Measurements from ENCODE around the gene CHL1.

The CHL1 gene

DNA sequence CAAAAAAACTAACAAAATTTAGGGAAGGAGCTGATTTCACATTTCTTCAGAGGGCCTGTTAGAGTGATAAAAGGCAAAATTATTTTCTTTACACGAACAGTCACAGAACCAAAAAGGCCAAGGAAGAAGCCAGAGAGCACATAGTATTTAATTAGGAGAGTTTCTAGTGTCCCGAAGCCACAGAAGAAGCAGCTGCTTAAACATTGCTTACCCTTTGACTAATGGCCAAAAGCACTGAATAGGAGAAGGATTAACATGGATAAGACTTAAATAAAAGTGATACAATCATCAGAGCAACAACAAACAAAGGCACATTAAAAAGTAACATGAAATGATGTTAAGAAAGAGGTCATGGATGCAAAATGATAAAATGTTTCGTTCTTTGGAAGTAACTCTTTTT is 98.6 kb downstream of the CHL1 start:
- TF ChIP-seq, protein P1, sequence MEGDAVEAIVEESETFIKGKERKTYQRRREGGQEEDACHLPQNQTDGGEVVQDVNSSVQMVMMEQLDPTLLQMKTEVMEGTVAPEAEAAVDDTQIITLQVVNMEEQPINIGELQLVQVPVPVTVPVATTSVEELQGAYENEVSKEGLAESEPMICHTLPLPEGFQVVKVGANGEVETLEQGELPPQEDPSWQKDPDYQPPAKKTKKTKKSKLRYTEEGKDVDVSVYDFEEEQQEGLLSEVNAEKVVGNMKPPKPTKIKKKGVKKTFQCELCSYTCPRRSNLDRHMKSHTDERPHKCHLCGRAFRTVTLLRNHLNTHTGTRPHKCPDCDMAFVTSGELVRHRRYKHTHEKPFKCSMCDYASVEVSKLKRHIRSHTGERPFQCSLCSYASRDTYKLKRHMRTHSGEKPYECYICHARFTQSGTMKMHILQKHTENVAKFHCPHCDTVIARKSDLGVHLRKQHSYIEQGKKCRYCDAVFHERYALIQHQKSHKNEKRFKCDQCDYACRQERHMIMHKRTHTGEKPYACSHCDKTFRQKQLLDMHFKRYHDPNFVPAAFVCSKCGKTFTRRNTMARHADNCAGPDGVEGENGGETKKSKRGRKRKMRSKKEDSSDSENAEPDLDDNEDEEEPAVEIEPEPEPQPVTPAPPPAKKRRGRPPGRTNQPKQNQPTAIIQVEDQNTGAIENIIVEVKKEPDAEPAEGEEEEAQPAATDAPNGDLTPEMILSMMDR (IDR thresholded peaks at IDR 0.05; ENCODE audit: low read depth, low read length, missing control alignments) = no peak
- H3K36me3 ChIP-seq (replicated peaks) = no peaks in the 10 kb centered on the region
- no peak overlapping the region for H3K4me3 ChIP-seq (ENCODE audit: low read depth, low read length)
- no peak for DNase-seq
- H3K27ac ChIP-seq = no peak overlapping the region
- H3K27me3 ChIP-seq (replicated peaks) = no peaks in the 10 kb centered on the region
- in situ Hi-C loops (cut with HindIII; ENCODE audit: low pct_ligation_motif_present, low sequenced_read_pairs) = no loop called here

DNA sequence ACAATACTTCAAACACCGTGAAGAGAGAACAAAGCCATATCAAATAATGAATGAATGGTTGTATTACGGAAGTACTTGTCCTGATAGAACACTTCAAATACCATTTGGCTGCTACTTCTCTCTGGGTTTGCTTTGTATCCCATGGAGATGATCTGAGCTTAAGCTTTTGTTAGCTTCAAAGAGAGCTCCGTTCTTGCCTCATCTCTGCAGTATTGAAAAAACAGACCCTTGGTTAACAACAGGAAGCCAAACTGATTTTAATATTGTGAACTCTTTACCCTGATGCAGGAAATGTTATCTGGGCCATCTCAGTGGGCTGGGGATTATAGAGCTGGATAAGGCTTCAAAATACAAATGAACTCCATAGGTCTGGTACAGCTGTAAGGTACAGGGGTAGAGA is 101.0 kb downstream of the CHL1 start:
- in situ Hi-C loops (cut with HindIII; ENCODE audit: low pct_ligation_motif_present, low sequenced_read_pairs) = no loop called here
- no peak overlapping the region for H3K4me3 ChIP-seq (ENCODE audit: low read depth, low read length)
- DNase-seq = no peak
- TF ChIP-seq, protein P1 (IDR thresholded peaks at IDR 0.05; ENCODE audit: low read depth, low read length, missing control alignments) = no peak
- no peaks in the 10 kb centered on the region for H3K27me3 ChIP-seq (replicated peaks)
- H3K36me3 ChIP-seq (replicated peaks) = no peaks in the 10 kb centered on the region
- H3K27ac ChIP-seq = no peak overlapping the region

DNA sequence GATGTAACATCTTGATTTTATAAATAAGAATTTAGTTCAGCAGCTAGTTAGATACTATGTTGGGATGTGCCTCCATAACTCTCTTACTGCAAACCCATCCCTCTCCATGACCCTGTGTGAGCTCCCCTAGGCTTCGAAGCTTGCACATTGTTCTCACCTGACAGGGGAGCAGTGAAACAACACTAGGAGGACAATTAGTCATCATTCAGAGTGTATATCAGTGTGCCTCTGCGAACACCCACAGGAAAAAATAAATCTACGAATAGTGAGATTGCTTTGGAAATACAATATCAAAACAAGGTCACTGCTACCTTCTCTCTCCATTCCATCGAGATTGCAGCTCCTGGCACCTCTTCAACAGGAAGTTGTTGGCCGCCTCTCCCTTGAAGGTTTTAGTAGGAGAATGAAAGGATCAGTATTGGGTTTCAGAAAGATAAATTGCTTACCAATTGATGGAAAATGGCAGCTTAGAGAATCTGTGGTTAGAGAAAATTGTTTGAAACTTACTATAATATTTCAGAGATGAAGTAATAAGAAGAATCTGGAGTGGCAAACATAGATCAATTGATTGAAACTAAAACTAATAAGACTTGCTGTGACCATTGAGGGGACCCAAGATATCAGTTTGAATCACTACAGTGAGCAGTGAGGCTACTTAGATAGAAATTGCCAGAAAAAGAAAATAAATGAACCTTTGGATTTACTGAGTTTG is 103.2 kb downstream of the CHL1 start:
- no peak overlapping the region for H3K27ac ChIP-seq
- no peaks in the 10 kb centered on the region for H3K27me3 ChIP-seq (replicated peaks)
- no peak overlapping the region for H3K4me3 ChIP-seq (ENCODE audit: low read depth, low read length)
- in situ Hi-C loops (cut with HindIII; ENCODE audit: low pct_ligation_motif_present, low sequenced_read_pairs) = no loop called here
- DNase-seq = no peak
- TF ChIP-seq, protein P1 (IDR thresholded peaks at IDR 0.05; ENCODE audit: low read depth, low read length, missing control alignments) = no peak
- H3K36me3 ChIP-seq (replicated peaks) = no peaks in the 10 kb centered on the region

GRCh38 chr3:307182-307581 is 110.6 kb downstream of the CHL1 start:
- H3K27ac ChIP-seq = no peak overlapping the region
- no peak for DNase-seq
- H3K36me3 ChIP-seq (replicated peaks) = no peaks in the 10 kb centered on the region
- in situ Hi-C loops (cut with HindIII; ENCODE audit: low pct_ligation_motif_present, low sequenced_read_pairs) = no loop called here
- TF ChIP-seq, protein P1 (IDR thresholded peaks at IDR 0.05; ENCODE audit: low read depth, low read length, missing control alignments) = no peak
- H3K4me3 ChIP-seq (ENCODE audit: low read depth, low read length) = no peak overlapping the region
- H3K27me3 ChIP-seq (replicated peaks) = no peaks in the 10 kb centered on the region

- no peaks in the 10 kb centered on the region for H3K36me3 ChIP-seq (replicated peaks)
- no peaks in the 10 kb centered on the region for H3K27me3 ChIP-seq (replicated peaks)
- no peak overlapping the region for H3K4me3 ChIP-seq (ENCODE audit: low read depth, low read length)
- H3K27ac ChIP-seq = no peak overlapping the region
- in situ Hi-C loops (cut with HindIII; ENCODE audit: low pct_ligation_motif_present, low sequenced_read_pairs) = no loop called here
- TF ChIP-seq, protein P1 (IDR thresholded peaks at IDR 0.05; ENCODE audit: low read depth, low read length, missing control alignments) = no peak
- DNase-seq = no peak
Measured at GRCh38 chr3:308597-309321, 112.2 kb downstream of the CHL1 start.

Data from brain microvascular endothelial cell (primary cell).